IPS DF 19.7 (cell line): ENCODE results near the gene SPDL1.
A peak's percentile ranks its signal among the peaks of the same experiment; 100 is the strongest.

Experiments used
- DNase-seq: peaks from one replicate; pipeline ENCODE4 v3.0.0-alpha.2; 2013; ENCODE audit warnings: low read depth, low spot score

SPDL1 gene

GRCh38 chr5:169583424-169584220, at the start of gene SPDL1:
SPDL1 (plus strand) TSS chr5:169583773; CDS start chr5:169588417, 4,644 bp downstream.
- DNase-seq, result peak; percentile 81

DNA sequence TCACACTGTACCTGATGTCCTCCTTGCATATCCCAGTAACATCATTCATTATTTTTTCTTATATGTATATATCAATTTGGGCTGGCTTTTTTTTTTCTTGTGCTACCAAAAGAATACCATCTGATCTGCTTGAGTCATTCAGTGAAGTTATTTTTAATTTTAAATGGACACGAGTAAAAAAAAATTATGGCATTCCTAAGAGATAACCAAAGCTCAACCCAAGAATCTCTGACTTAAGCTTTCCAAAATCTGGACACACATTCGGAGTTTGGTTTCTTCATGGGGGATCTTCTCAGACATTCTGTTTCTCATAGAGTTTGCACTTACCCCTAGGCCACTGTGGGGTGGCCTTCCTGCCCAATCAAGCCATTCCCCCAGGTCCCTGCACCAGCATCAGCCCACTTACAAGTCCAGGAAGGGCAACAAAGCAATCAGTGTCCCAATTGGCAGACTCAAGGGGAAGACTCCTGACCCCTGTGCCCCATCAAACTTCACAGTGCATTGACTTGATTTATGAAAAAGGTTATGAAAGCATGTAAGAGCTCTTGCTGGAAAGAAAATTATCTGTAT, 49.2 kb upstream of the SPDL1 start:
- no peak for DNase-seq

DNA sequence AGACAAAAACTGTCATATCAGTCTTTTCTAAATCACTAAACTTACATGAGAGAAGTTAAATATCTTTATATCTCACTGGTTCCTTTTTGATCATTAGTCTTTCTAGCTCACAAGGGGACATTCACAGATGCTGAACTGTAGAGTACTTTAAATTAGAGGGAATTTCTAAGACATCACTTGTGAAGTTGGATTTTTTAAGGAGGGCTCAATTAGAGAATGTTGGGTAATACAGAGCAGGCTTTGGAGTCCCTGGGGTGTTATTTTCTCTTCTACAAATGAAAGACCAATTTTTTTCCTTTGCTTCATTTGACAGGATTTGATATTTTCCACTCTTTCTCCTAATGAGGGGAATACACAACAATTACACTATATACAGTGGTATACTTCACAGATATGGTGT, 48.6 kb upstream of the SPDL1 start:
- DNase-seq, result no peak

GRCh38 chr5:169538944-169539343, 44.6 kb upstream of the SPDL1 start:
- no peak for DNase-seq

GRCh38 chr5:169542811-169543210, 40.8 kb upstream of the SPDL1 start:
- no peak for DNase-seq

GRCh38 chr5:169544264-169544950, 39.2 kb upstream of the SPDL1 start:
- DNase-seq, result no peak

- DNase-seq, result no peak
Measured at GRCh38 chr5:169545762-169546161, 37.8 kb upstream of the SPDL1 start.

DNA sequence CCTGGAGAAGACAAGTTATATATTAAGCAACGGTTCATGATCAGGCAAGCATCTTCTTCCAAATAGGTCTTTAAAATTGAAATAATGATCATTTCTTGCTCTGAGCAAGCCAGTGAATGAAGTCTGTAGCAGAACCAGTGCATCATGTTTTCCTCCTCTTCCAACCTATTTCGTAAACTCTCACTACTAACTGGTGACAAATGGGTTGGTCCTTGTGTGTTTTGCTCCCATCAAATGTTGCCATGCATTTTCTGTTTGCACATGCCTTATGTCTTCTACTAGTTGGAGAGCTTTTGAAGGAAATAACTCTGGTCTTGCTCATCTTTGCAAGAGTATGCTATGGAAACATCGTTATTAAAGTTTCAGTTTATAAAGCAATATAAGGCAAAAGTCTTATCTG, 37.2 kb upstream of the SPDL1 start:
- DNase-seq, result no peak

GRCh38 chr5:169547508-169547907, 36.1 kb upstream of the SPDL1 start:
- no peak for DNase-seq

GRCh38 chr5:169548315-169548714, 35.3 kb upstream of the SPDL1 start:
- no peak for DNase-seq

DNA sequence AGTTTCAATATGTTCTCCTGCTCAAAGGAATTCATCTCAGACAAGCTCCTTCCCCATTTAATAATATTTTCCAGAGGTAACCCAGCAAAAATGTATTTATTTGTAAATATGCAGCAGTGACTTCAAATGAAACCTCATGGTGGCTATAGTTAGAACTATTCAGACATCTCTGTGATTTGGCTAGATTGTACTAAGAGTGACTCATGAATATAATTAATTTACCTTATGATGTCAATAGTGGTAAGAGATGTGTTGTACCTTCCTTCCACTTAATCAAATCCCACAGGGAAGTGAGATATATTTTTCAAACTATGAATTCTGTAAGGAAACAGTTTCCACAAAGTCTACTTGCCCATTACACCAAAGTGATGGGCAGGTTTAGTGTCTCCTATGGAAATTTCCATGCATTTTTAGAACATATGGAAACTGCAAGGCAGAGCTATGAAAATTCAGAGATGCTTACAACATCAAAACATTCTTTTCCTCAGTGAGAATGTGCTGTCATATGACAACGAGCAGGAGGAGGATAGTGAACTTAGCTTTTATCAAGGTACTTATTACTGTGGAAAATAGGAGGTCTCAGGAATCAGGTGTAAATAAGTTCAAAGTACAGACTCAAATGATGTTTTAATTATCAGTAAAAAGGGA, 34.0 kb upstream of the SPDL1 start:
- DNase-seq, result no peak

DNA sequence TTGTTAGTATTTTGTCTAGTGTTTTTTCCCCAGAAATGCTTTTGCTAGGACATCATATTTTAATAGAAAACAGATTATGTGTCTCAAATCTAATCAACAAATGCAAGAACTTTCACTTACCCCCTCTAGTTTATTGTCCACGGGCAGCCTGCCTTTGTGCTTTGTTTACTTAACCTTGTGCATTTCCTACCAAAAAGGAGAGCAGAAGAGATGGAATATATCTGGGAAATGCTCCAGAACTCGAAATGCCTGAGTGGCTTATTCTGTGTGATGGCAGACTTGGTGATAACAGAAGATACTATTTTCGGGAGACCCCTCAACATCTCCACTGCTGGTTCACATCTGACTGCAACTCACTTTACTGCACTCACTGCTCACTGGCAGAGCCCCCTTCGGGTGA, 33.3 kb upstream of the SPDL1 start:
- no peak for DNase-seq

- DNase-seq, result no peak
Measured at GRCh38 chr5:169551146-169551545, 32.4 kb upstream of the SPDL1 start.

DNA sequence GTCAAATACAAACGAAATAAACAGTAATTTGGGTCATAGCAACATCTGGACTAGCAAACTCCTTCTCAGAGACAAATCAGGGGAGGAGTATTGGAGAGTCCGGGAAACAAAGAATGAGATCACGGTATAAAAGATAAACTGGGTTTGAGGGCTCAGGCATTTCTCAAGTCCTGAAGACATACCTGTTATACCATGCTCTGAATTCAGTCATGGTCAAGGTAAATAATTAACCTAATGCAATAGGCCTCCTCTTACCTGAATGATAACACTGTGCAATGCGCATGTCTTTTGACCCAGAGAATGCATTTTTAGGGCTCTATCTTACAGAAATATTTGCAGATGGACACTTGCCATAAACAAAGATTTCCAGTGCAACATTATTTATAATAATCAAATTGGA, 31.9 kb upstream of the SPDL1 start:
- DNase-seq, result no peak

DNA sequence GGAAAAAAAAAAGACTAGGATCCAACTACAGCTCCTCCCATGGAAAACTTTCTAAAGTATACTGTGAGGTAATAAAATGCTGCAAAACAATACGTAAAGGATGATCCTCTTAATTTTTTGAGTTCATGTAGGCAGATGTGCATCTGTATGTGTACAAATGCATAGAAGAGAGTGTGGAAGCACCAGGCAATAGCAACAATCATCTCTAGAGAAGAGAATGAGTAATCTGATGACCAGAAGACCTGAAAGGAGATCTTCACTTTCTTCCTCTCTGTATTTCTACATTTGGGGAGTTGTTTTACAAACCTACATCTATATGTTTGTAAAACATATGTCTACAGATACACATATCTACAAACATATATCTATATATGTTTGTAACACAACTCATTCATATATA, 29.3 kb upstream of the SPDL1 start:
- DNase-seq, result no peak

GRCh38 chr5:169557838-169558237, 25.7 kb upstream of the SPDL1 start:
- no peak for DNase-seq

DNA sequence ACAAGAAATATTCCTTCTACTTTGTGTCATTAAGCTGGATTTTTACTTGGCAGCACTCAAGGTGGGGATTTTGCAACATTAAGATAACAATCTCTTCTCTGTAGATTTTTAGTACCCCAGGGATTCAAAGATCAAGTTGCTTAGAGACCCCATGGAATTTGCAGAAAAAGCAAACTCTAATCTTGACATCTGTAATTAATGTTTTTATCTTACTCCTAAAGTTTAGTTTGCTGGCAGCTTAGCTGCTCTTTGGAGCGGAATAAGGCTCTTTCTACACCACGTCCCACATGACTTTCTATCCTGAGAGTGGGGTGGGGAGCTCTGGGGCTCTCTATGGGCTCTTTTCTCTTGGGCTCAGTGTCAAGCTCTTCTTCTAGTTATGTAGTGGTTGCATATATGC, 21.7 kb upstream of the SPDL1 start:
- no peak for DNase-seq

GRCh38 chr5:169563369-169563768, 20.2 kb upstream of the SPDL1 start:
- DNase-seq, result no peak

GRCh38 chr5:169566202-169566601, 17.4 kb upstream of the SPDL1 start:
- no peak for DNase-seq

- no peak for DNase-seq
Measured at GRCh38 chr5:169567079-169567478, 16.5 kb upstream of the SPDL1 start.

DNA sequence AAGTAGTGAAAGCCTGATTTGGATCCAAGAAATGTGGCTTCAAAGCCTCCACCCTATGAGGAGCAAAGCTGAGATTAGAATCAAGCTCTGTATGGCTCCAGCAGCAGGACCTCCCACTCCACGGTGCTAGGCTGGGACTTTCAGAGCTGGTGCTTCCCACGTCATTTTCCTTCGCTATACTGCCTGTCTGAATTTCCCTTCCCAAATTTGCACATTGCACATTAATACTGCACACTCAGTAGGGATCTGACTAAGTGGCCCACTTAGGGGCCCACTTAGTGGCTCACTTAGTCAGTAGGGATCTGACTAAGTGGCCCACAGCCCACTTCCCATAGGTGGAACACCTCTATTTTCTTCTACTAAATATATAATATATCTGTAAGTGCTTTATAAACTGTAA, 14.1 kb upstream of the SPDL1 start:
- DNase-seq, result no peak

- no peak for DNase-seq
Measured at GRCh38 chr5:169571355-169571754, 12.2 kb upstream of the SPDL1 start.
